PC-3 (cell line): ENCODE data around the gene GALNT18.

Experiments
- CTCF ChIP-seq: fragments of 300-600 bp; sonication (generic); conservative IDR thresholded peaks from 2 replicates; pipeline ENCODE4 v1.5.1; 2017; ENCODE audit warnings: antibody characterized with exemption, low read depth, mild to moderate bottlenecking, low read length
- EZH2 ChIP-seq: fragments of 300-600 bp; sonication (generic); IDR thresholded peaks from one replicate; pipeline ENCODE4 v1.6.1; 2017; ENCODE audit warnings: antibody characterized with exemption, mild to moderate bottlenecking, low read length; ENCODE audit not compliant: unreplicated experiment
- EZH2phosphoT487 ChIP-seq: fragments of 300-600 bp; sonication (generic); IDR thresholded peaks from 2 replicates; pipeline ENCODE4 v1.6.1; 2018; ENCODE audit warnings: mild to moderate bottlenecking, antibody characterized with exemption, low read length, borderline replicate concordance

- TF ChIP-seq CTCF (no peak), EZH2 (no peak), EZH2phosphoT487 (no peak)
These were observed 273.5 kb downstream of the GALNT18 start for GRCh38 chr11:11348303-11348702.
